Measurements from ENCODE around the gene RHBDL1.

- no peak for TF ChIP-seq CTCF (conservative IDR thresholded peaks at IDR 0.05; ENCODE audit: low read depth in 2 of 2)
- no peak for TF ChIP-seq EZH2 (IDR thresholded peaks at IDR 0.05; ENCODE audit: low read depth, unreplicated experiment)
- no peak for TF ChIP-seq ZNF114 (CRISPR knock-in tag; IDR thresholded peaks at IDR 0.05)
- TF ChIP-seq EZH2phosphoT487 (IDR thresholded peaks at IDR 0.05; ENCODE audit: unreplicated experiment), result no peak
- TF ChIP-seq POLR2AphosphoS5 (IDR thresholded peaks at IDR 0.05; ENCODE audit: low read depth), result no peak
- TF ChIP-seq JUNB (IDR thresholded peaks at IDR 0.05; ENCODE audit: unreplicated experiment), result no peak
Observed at GRCh38 chr16:717450-718245, 42.2 kb downstream of the RHBDL1 start.
